ENCODE measurements around the gene TSPAN6. TPM values are rescaled to one million over a fixed set of nuclear protein-coding genes. Genes with fewer than 3 reads are reported as not detected.

TSPAN6 gene
- total and polyA plus RNA-seq, 4 donors, result 11.7 to 56.2 (median 16.3) TPM

- no peak overlapping the region for H3K9ac ChIP-seq (ENCODE audit: insufficient read depth in 1 of 2, low read length in 2 of 2)
- no peak overlapping the region for H3K4me3 ChIP-seq
- H3K9me3 ChIP-seq (ENCODE audit: control insufficient read depth in 4 of 4, insufficient read depth in 3 of 4, low read length in 3 of 4), result no peaks in the 10 kb centered on the region
- no peak for TF ChIP-seq CTCF (IDR thresholded peaks at IDR 0.05; ENCODE audit: control extremely low read depth, extremely low read depth)
- H3K27ac ChIP-seq (ENCODE audit: low read depth in 1 of 2, low read length in 1 of 2), result no peak overlapping the region
- H3K4me1 ChIP-seq (ENCODE audit: control insufficient read depth in 5 of 5, insufficient read depth in 5 of 5, low read length in 5 of 5), result peaks cover 0 to 7% (median 0%) of the 10 kb centered on the region in 5 donors
- DNase-seq (no peak), ATAC-seq (ENCODE audit: insufficient read depth, low FRiP score) (no peak)
- peaks cover 0 to 2% (median 0%) of the 10 kb centered on the region in 4 donors for H3K36me3 ChIP-seq (ENCODE audit: control insufficient read depth in 4 of 4, insufficient read depth in 4 of 4, low read length in 4 of 4)
- peaks cover 0 to 10% (median 5%) of the 10 kb centered on the region in 3 donors for H3K27me3 ChIP-seq (ENCODE audit: control insufficient read depth in 3 of 3, insufficient read depth in 3 of 3, low read length in 2 of 3)
- 45 to 77% methylated on average over 2 of the region's 2 CpGs for WGBS, 2 donors
These were observed 27.0 kb upstream of the TSPAN6 start for GRCh38 chrX:100663642-100664041.

GRCh38 chrX:100662796-100663195 lies 26.2 kb upstream of the TSPAN6 start:
- Histone ChIP-seq H3K27ac (ENCODE audit: low read depth in 1 of 2, low read length in 1 of 2) (no peak overlapping the region), H3K4me3 (no peak overlapping the region), H3K9ac (ENCODE audit: insufficient read depth in 1 of 2, low read length in 2 of 2) (no peak overlapping the region), H3K36me3 (ENCODE audit: control insufficient read depth in 4 of 4, insufficient read depth in 4 of 4, low read length in 4 of 4) (peaks cover 0 to 2% (median 0%) of the 10 kb centered on the region in 4 donors), H3K9me3 (ENCODE audit: control insufficient read depth in 4 of 4, insufficient read depth in 3 of 4, low read length in 3 of 4) (no peaks in the 10 kb centered on the region), H3K4me1 (ENCODE audit: control insufficient read depth in 5 of 5, insufficient read depth in 5 of 5, low read length in 5 of 5) (peaks cover 0 to 7% (median 0%) of the 10 kb centered on the region in 5 donors), H3K27me3 (ENCODE audit: control insufficient read depth in 3 of 3, insufficient read depth in 3 of 3, low read length in 2 of 3) (peaks cover 0 to 11% (median 5%) of the 10 kb centered on the region in 3 donors)
- 82 to 85% methylated on average over 4 of the region's 4 CpGs for WGBS, 2 donors
- no peak for TF ChIP-seq CTCF (IDR thresholded peaks at IDR 0.05; ENCODE audit: control extremely low read depth, extremely low read depth)
- ATAC-seq (ENCODE audit: insufficient read depth, low FRiP score), result no peak
- no peak for DNase-seq

GRCh38 chrX:100662170-100662569 lies 25.6 kb upstream of the TSPAN6 start:
- DNase-seq (no peak), ATAC-seq (ENCODE audit: insufficient read depth, low FRiP score) (no peak)
- TF ChIP-seq CTCF (IDR thresholded peaks at IDR 0.05; ENCODE audit: control extremely low read depth, extremely low read depth), result no peak
- H3K4me1 ChIP-seq (ENCODE audit: control insufficient read depth in 5 of 5, insufficient read depth in 5 of 5, low read length in 5 of 5), result peaks cover 0 to 7% (median 0%) of the 10 kb centered on the region in 5 donors
- no peak overlapping the region for H3K9ac ChIP-seq (ENCODE audit: insufficient read depth in 1 of 2, low read length in 2 of 2)
- no peaks in the 10 kb centered on the region for H3K9me3 ChIP-seq (ENCODE audit: control insufficient read depth in 4 of 4, insufficient read depth in 3 of 4, low read length in 3 of 4)
- WGBS, 2 donors, result 85 to 90% methylated on average over 13 of the region's 13 CpGs
- peaks cover 0 to 2% (median 0%) of the 10 kb centered on the region in 4 donors for H3K36me3 ChIP-seq (ENCODE audit: control insufficient read depth in 4 of 4, insufficient read depth in 4 of 4, low read length in 4 of 4)
- H3K27me3 ChIP-seq (ENCODE audit: control insufficient read depth in 3 of 3, insufficient read depth in 3 of 3, low read length in 2 of 3), result peaks cover 0 to 11% (median 5%) of the 10 kb centered on the region in 3 donors
- no peak overlapping the region for H3K4me3 ChIP-seq
- no peak overlapping the region for H3K27ac ChIP-seq (ENCODE audit: low read depth in 1 of 2, low read length in 1 of 2)

Measured in lung (tissue), 12 donors.